OCI-LY3 (cell line): ENCODE data around the gene CDK15.

ENCODE experiments used
- EZH2phosphoT487 ChIP-seq: fragments of 200-600 bp; shearing (Covaris generic); IDR thresholded peaks from 2 replicates; pipeline ENCODE4 v1.6.1; 2018; ENCODE audit warnings: antibody characterized with exemption, mixed run types, low read depth
- TF ChIP-seq, protein P1 (sequence below): fragments of 200-600, 300-600 bp; sonication (generic); IDR thresholded peaks from 2 replicates; pipeline ENCODE4 v1.5.1; 2014; ENCODE audit warnings: antibody characterized with exemption, low read length, low read depth

DNA sequence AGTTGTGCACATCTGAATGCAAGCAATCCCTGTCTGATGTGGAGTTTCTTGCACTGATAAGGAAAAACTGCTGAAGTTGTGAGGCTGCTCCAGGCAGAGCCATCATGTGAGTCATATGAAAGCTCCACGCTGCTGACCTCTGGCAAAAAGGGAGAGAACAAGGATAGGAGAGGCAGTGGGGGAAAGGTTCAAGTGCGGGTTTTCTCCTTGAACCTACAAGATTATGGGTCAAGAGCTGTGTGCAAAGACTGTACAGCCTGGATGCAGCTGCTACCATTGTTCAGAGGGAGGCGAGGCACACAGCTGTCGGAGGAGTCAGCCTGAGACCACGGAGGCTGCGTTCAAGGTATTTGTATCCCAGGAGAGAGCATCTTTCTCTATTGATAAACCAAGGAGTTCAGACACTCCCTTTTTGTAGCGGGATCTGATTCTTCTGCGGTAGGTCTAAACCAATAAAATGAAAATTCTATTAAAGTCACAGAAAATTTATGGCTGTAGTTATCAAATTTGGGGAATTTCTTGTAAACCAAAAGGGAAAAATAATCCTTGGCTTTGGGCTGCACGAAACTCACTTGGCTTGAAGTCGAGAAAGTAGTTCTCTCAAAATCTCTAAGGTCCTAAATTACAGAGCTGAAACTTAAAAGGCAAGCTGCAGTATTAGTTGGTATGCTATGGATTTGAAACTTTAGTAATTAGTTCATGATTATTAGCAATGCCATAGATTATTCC is at the start of gene CDK15:
- TF ChIP-seq, protein P1, sequence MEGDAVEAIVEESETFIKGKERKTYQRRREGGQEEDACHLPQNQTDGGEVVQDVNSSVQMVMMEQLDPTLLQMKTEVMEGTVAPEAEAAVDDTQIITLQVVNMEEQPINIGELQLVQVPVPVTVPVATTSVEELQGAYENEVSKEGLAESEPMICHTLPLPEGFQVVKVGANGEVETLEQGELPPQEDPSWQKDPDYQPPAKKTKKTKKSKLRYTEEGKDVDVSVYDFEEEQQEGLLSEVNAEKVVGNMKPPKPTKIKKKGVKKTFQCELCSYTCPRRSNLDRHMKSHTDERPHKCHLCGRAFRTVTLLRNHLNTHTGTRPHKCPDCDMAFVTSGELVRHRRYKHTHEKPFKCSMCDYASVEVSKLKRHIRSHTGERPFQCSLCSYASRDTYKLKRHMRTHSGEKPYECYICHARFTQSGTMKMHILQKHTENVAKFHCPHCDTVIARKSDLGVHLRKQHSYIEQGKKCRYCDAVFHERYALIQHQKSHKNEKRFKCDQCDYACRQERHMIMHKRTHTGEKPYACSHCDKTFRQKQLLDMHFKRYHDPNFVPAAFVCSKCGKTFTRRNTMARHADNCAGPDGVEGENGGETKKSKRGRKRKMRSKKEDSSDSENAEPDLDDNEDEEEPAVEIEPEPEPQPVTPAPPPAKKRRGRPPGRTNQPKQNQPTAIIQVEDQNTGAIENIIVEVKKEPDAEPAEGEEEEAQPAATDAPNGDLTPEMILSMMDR = no peak
- TF ChIP-seq EZH2phosphoT487 = no peak
